Liver (tissue), 9 donors: ENCODE results near the gene OR2C3. TPM values are rescaled to one million over a fixed set of nuclear protein-coding genes. Genes with fewer than 3 reads are reported as not detected.

Experiments used
- DNase-seq: peaks from one replicate; pipeline ENCODE4 v3.0.0-alpha.2; 2017; ENCODE audit warnings: low spot score
- H3K27ac ChIP-seq, 2 donors: one replicate each; pipeline ENCODE4 v1.7.0; 2013; ENCODE audit warnings: inconsistent platforms in 2 of 2, low read length in 2 of 2, control low read depth in 1 of 2, low read depth in 1 of 2, mild to moderate bottlenecking in 1 of 2
- H3K27me3 ChIP-seq, 4 donors: one replicate each; pipeline versions ENCODE4 v1.6.1 to v1.7.0; 2013; ENCODE audit warnings: low read length in 3 of 4, inconsistent platforms in 1 of 4, mild to moderate bottlenecking in 1 of 4, moderate library complexity in 1 of 4; ENCODE audit not compliant: control insufficient read depth in 4 of 4, insufficient read depth in 4 of 4
- H3K36me3 ChIP-seq, 4 donors: one replicate each; pipeline versions ENCODE4 v1.6.1 to v1.7.0; 2013; ENCODE audit warnings: low read length in 3 of 4, mild to moderate bottlenecking in 3 of 4, low read depth in 1 of 4, moderate library complexity in 1 of 4; ENCODE audit not compliant: control insufficient read depth in 4 of 4, insufficient read depth in 3 of 4
- H3K4me1 ChIP-seq, 4 donors: one replicate each; pipeline versions ENCODE4 v1.6.1 to v1.7.0; 2013; ENCODE audit warnings: low read length in 3 of 4, mild to moderate bottlenecking in 3 of 4, moderate library complexity in 1 of 4; ENCODE audit not compliant: control insufficient read depth in 4 of 4, insufficient read depth in 4 of 4
- H3K4me3 ChIP-seq, 3 donors: one replicate each; pipeline versions ENCODE4 v1.6.1 to v1.7.0; 2013; ENCODE audit warnings: low read length in 3 of 3, control low read depth in 1 of 3, low read depth in 1 of 3, mild to moderate bottlenecking in 1 of 3
- H3K9ac ChIP-seq, 2 donors: one replicate each; pipeline ENCODE4 v1.7.0; 2013; ENCODE audit warnings: low read length in 2 of 2, mild to moderate bottlenecking in 2 of 2, moderate library complexity in 2 of 2, control low read depth in 1 of 2, low read depth in 1 of 2
- H3K9me3 ChIP-seq, 4 donors: one replicate each; pipeline versions ENCODE4 v1.6.1 to v1.7.0; 2013; ENCODE audit warnings: low read length in 3 of 4; ENCODE audit not compliant: control insufficient read depth in 4 of 4
- ATF3 ChIP-seq: IDR thresholded peaks from 2 replicates; pipeline ENCODE4 v1.6.1; 2016; ENCODE audit warnings: antibody characterized with exemption
- CTCF ChIP-seq: fragments of 150-350 bp; IDR thresholded peaks from 2 replicates; pipeline ENCODE4 v1.5.1; 2017; ENCODE audit warnings: improper control_type of control experiment, low read depth, low read length; ENCODE audit not compliant: missing input control
- EGR1 ChIP-seq, 2 donors: IDR thresholded peaks; 2 replicates each; pipeline ENCODE4 v1.6.1; 2016 to 2018; ENCODE audit warnings: antibody characterized with exemption in 2 of 2, low read depth in 2 of 2
- GABPA ChIP-seq, 2 donors: IDR thresholded peaks in 1 of 2; conservative IDR thresholded peaks in 1 of 2; 2 replicates each; pipeline ENCODE4 v1.6.1; 2016; ENCODE audit warnings: antibody characterized with exemption in 2 of 2, mild to moderate bottlenecking in 1 of 2, moderate library complexity in 1 of 2
- MAX ChIP-seq: IDR thresholded peaks from 2 replicates; pipeline ENCODE4 v1.6.1; 2016; ENCODE audit warnings: antibody characterized with exemption
- NR2F2 ChIP-seq: IDR thresholded peaks from 2 replicates; pipeline ENCODE4 v1.6.1; 2016; ENCODE audit warnings: antibody characterized with exemption
- RAD21 ChIP-seq, 2 donors: IDR thresholded peaks; 2 replicates each; pipeline ENCODE4 v1.6.1; 2016; ENCODE audit warnings: antibody characterized with exemption in 2 of 2, mild to moderate bottlenecking in 2 of 2
- REST ChIP-seq: IDR thresholded peaks from 2 replicates; pipeline ENCODE4 v1.6.1; 2016; ENCODE audit warnings: antibody characterized with exemption, mild to moderate bottlenecking
- TAF1 ChIP-seq: conservative IDR thresholded peaks from 2 replicates; pipeline ENCODE4 v1.6.1; 2016; ENCODE audit warnings: antibody characterized with exemption, mild to moderate bottlenecking
- YY1 ChIP-seq: IDR thresholded peaks from 2 replicates; pipeline ENCODE4 v1.6.1; 2016; ENCODE audit warnings: antibody characterized with exemption, mild to moderate bottlenecking
- ZBTB33 ChIP-seq: IDR thresholded peaks from 2 replicates; pipeline ENCODE4 v1.6.1; 2016; ENCODE audit warnings: antibody characterized with exemption
- WGBS: extraction: QIAGEN DNeasy Blood & Tissue Kit; methylation state at CpG from one replicate; pipeline ENCODE4 v1.1.7; 2013; 5-methylcytosine and 5-hydroxymethylcytosine counted together
- polyA plus RNA-seq, 2 donors: library from polyadenylated mRNA; stranded (reverse) in 1 of 2; unstranded in 1 of 2; fragments of 200-250 nt in 1 of 2; fragments of >200 nt in 1 of 2; fragmentation: Nextera tagmentation in 1 of 2; extraction: Ambion mirVana in 1 of 2; gene quantifications; one replicate each; pipeline versions ENCODE4 v1.2.1 to v1.2.3, GENCODE V29; 2013 to 2015
- total RNA-seq, 2 donors: library from RNA; depleted of rRNA; stranded (reverse); fragments of >200 nt; gene quantifications; one replicate each; pipeline ENCODE4 v1.2.3, GENCODE V29; 2014
- donor health status: healthy.
- donor health status: healthy.
- donor health status: healthy.
- donor health status: healthy.
- donor health status: healthy.

The OR2C3 gene
- total and polyA plus RNA-seq, 4 donors: 0.05 TPM; not detected in 3

- H3K27ac ChIP-seq: no peak overlapping the region
- no peak overlapping the region for H3K9ac ChIP-seq
- H3K4me1 ChIP-seq: no peaks in the 10 kb centered on the region
- H3K4me3 ChIP-seq: no peak overlapping the region
- peaks cover 0 to 2% (median 0%) of the 10 kb centered on the region in 4 donors for H3K27me3 ChIP-seq
- no peaks in the 10 kb centered on the region for H3K9me3 ChIP-seq
- DNase-seq: no peak
- H3K36me3 ChIP-seq: no peaks in the 10 kb centered on the region
- TF ChIP-seq RAD21 (IDR thresholded peaks at IDR 0.05) (peak; percentile 72 to 74), NR2F2 (no peak), CTCF (peak; percentile 33)
Measured at GRCh38 chr1:247487057-247487456, 49.2 kb downstream of the OR2C3 start.

GRCh38 chr1:247482747-247483146, 53.5 kb downstream of the OR2C3 start:
- WGBS: 68% methylated on average over 1 of the region's 1 CpG
- peaks cover 0 to 2% (median 0%) of the 10 kb centered on the region in 4 donors for H3K27me3 ChIP-seq

More at GRCh38 chr1:247482747-247483146, 53.5 kb downstream of the OR2C3 start:
- TF ChIP-seq TAF1 (no peak), ZBTB33 (no peak), MAX (no peak), REST (no peak), YY1 (no peak), ATF3 (no peak), GABPA (IDR thresholded peaks at IDR 0.05 in 1 of 2, conservative IDR thresholded peaks at IDR 0.05 in 1 of 2) (no peak), EGR1 (IDR thresholded peaks at IDR 0.05; ENCODE audit: low read depth in 2 of 2) (no peak), NR2F2 (no peak), CTCF (no peak)
- Histone ChIP-seq H3K27ac (no peak overlapping the region), H3K9ac (no peak overlapping the region), H3K36me3 (no peaks in the 10 kb centered on the region), H3K4me3 (no peak overlapping the region), H3K9me3 (no peaks in the 10 kb centered on the region), H3K4me1 (no peaks in the 10 kb centered on the region)
- DNase-seq: no peak
